Measurements from ENCODE around the gene HOXD12.
A peak's percentile ranks its signal among the peaks of the same experiment; 100 is the strongest.

DNA sequence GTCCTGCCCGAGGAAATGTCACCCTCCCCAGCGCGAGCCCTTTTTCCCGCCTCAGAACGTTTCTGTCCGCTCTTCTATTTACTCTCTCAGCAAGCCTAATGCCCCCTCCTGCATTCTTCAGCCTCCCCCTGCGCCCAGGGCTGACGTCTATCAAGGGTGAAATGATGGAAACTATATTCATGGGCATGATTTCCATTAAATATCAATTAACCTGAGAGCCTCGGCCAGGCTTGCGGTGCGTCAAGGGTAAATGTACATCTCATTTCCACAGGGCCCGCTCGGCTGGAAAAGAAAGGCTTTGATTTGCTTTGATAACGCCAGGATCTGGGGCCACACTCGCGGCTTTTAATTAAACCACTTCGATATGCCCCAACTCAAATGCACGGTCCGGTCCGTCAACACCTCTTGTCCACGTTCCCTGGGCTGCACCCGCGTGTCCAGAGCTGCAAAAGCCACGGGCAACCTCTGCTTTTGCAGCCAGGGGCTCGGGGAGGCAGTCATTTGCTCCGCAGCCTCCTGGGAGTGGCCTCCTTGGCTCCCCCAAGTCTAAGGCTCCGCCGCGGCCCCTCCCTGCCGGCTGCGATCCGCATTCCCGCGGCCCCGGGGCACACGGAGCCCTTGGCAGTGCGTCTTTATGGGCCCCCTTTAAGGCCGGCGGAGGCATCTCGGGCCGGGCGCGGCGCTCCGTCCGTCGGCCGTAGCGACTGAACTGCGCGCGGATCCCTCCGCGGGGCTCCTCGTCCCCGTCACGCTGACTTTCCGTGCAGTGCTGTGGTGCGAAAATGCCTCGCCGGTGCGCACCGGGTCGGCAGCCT lies 29.6 kb downstream of the HOXD12 start, which contains the start of gene HOXD8:
- TF ChIP-seq, protein P1, sequence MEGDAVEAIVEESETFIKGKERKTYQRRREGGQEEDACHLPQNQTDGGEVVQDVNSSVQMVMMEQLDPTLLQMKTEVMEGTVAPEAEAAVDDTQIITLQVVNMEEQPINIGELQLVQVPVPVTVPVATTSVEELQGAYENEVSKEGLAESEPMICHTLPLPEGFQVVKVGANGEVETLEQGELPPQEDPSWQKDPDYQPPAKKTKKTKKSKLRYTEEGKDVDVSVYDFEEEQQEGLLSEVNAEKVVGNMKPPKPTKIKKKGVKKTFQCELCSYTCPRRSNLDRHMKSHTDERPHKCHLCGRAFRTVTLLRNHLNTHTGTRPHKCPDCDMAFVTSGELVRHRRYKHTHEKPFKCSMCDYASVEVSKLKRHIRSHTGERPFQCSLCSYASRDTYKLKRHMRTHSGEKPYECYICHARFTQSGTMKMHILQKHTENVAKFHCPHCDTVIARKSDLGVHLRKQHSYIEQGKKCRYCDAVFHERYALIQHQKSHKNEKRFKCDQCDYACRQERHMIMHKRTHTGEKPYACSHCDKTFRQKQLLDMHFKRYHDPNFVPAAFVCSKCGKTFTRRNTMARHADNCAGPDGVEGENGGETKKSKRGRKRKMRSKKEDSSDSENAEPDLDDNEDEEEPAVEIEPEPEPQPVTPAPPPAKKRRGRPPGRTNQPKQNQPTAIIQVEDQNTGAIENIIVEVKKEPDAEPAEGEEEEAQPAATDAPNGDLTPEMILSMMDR (conservative IDR thresholded peaks at IDR 0.05 in 1 of 2, IDR thresholded peaks at IDR 0.05 in 1 of 2; ENCODE audit: low read depth in 1 of 2, low read length in 2 of 2) = no peak
- peak; percentile 51 for TF ChIP-seq EZH2 (IDR thresholded peaks at IDR 0.05; ENCODE audit: low read length, missing control alignments)

Data from fibroblast of lung (primary cell).